GM23338 (cell line): ENCODE results near the gene SH3PXD2B. TPM values are rescaled to one million over a fixed set of nuclear protein-coding genes. Genes with fewer than 3 reads are reported as not detected.

Experiments used
- ATAC-seq: fragments of 200-7000 bp; cut with Tn5 transposase; 3 replicates; pipeline ENCODE4 v1.9.1; 2020
- DNase-seq: peaks from one replicate; pipeline ENCODE4 v3.0.0-alpha.2; 2015; ENCODE audit warnings: low spot score
- H2AFZ ChIP-seq: fragments of 200-600 bp; sonication (generic); 2 replicates; pipeline ENCODE4 v1.8.0; 2016; ENCODE audit warnings: antibody characterized with exemption, mild to moderate bottlenecking, moderate library complexity
- H3F3A ChIP-seq: fragments of 200-600 bp; sonication (generic); replicated peaks from 2 replicates; pipeline ENCODE4 v1.8.0; 2017; ENCODE audit warnings: antibody characterized with exemption, mixed run types, low read depth
- H3K27ac ChIP-seq: fragments of 200-600 bp; sonication (generic); 2 replicates; pipeline ENCODE4 v1.6.1; 2016; ENCODE audit warnings: low read depth
- H3K27me3 ChIP-seq: fragments of 200-600 bp; sonication (generic); 2 replicates; pipeline ENCODE4 v1.8.0; 2016; ENCODE audit warnings: mild to moderate bottlenecking, mixed run types, moderate library complexity; ENCODE audit not compliant: insufficient read depth
- H3K36me3 ChIP-seq: fragments of 200-600 bp; sonication (generic); 2 replicates; pipeline ENCODE4 v1.8.0; 2016; ENCODE audit warnings: mild to moderate bottlenecking; ENCODE audit not compliant: insufficient read depth
- H3K4me1 ChIP-seq: fragments of 200-600 bp; sonication (generic); 2 replicates; pipeline ENCODE4 v1.8.0; 2016; ENCODE audit warnings: mild to moderate bottlenecking, moderate library complexity; ENCODE audit not compliant: insufficient read depth
- H3K4me2 ChIP-seq: fragments of 200-600 bp; sonication (generic); 2 replicates; pipeline ENCODE4 v1.7.1; 2017; ENCODE audit warnings: mixed run types
- H3K4me3 ChIP-seq: fragments of 200-600 bp; sonication (generic); 2 replicates; pipeline ENCODE4 v1.6.1; 2016; ENCODE audit warnings: mixed run types
- H3K79me2 ChIP-seq: fragments of 200-600 bp; sonication (generic); replicated peaks from 2 replicates; pipeline ENCODE4 v1.8.0; 2017; ENCODE audit warnings: mild to moderate bottlenecking; ENCODE audit not compliant: insufficient read depth
- H3K9me2 ChIP-seq: fragments of 200-600 bp; sonication (generic); 2 replicates; pipeline ENCODE4 v1.8.0; 2017; ENCODE audit not compliant: insufficient read depth
- H4K20me1 ChIP-seq: fragments of 200-600 bp; sonication (generic); replicated peaks from 2 replicates; pipeline ENCODE4 v1.8.0; 2017; ENCODE audit warnings: mild to moderate bottlenecking; ENCODE audit not compliant: insufficient read depth
- H3K27ac Mint-ChIP-seq: 2 replicates; pipeline ENCODE4 v1.8.0; 2020; ENCODE audit warnings: inconsistent platforms, mild to moderate bottlenecking, moderate library complexity, mixed read lengths
- H3K27me3 Mint-ChIP-seq: 3 replicates; pipeline ENCODE4 v1.8.0; 2022; ENCODE audit warnings: low read depth, mild to moderate bottlenecking, moderate library complexity, mixed read lengths, inconsistent platforms; ENCODE audit not compliant: insufficient read depth, poor library complexity
- H3K36me3 Mint-ChIP-seq: 3 replicates; pipeline ENCODE4 v1.8.0; 2021; ENCODE audit warnings: low read depth, mild to moderate bottlenecking, inconsistent platforms, moderate library complexity, mixed read lengths
- H3K4me1 Mint-ChIP-seq: 3 replicates; pipeline ENCODE4 v1.8.0; 2020; ENCODE audit warnings: mild to moderate bottlenecking, inconsistent platforms, mixed read lengths
- H3K4me3 Mint-ChIP-seq: 3 replicates; pipeline ENCODE4 v1.8.0; 2021; ENCODE audit warnings: moderate library complexity, mild to moderate bottlenecking, inconsistent platforms, mixed read lengths
- H3K9me3 Mint-ChIP-seq: 3 replicates; pipeline ENCODE4 v1.8.0; 2020; ENCODE audit warnings: moderate library complexity, mild to moderate bottlenecking, inconsistent platforms, mixed read lengths
- CREB1 ChIP-seq: fragments of 250-450 bp; sonication (Bioruptor Pico); IDR thresholded peaks from 2 replicates; pipeline ENCODE4 v1.5.0; 2020; ENCODE audit warnings: low read depth, mild to moderate bottlenecking, moderate library complexity
- CTCF ChIP-seq, 2 experiments: fragments of 200-600 bp in 1 of 2; sonication (generic) in 1 of 2; conservative IDR thresholded peaks; 2 replicates each; pipeline versions ENCODE4 v1.5.1 to v1.6.1; 2016 to 2017; ENCODE audit warnings: antibody characterized with exemption in 2 of 2, low read depth in 2 of 2, mild to moderate bottlenecking in 2 of 2, moderate library complexity in 1 of 2
- EZH2 ChIP-seq: fragments of 200-600 bp; sonication (generic); IDR thresholded peaks from one replicate; pipeline ENCODE4 v1.8.0; 2017; ENCODE audit warnings: antibody characterized with exemption, mild to moderate bottlenecking, low read depth; ENCODE audit not compliant: unreplicated experiment
- EZH2phosphoT487 ChIP-seq: fragments of 200-600 bp; sonication (generic); IDR thresholded peaks from one replicate; pipeline ENCODE4 v1.8.1; 2018; ENCODE audit warnings: antibody characterized with exemption; ENCODE audit not compliant: unreplicated experiment
- JUNB ChIP-seq: IDR thresholded peaks from one replicate; pipeline ENCODE4 v1.6.1; 2016; ENCODE audit warnings: antibody characterized with exemption; ENCODE audit not compliant: unreplicated experiment
- NANOG ChIP-seq: IDR thresholded peaks from 2 replicates; pipeline ENCODE4 v1.6.1; 2016; ENCODE audit warnings: antibody characterized with exemption, borderline replicate concordance
- POLR2AphosphoS5 ChIP-seq: IDR thresholded peaks from 2 replicates; pipeline ENCODE4 v1.6.1; 2016; ENCODE audit warnings: antibody characterized with exemption, low read depth
- STAT1 ChIP-seq: IDR thresholded peaks from one replicate; pipeline ENCODE4 v1.6.1; 2016; ENCODE audit warnings: antibody characterized with exemption; ENCODE audit not compliant: unreplicated experiment
- ZNF114 ChIP-seq: fragments of 250-450 bp; sonication (Bioruptor Pico); IDR thresholded peaks from 2 replicates; pipeline ENCODE4 v1.5.0; 2020; ENCODE audit warnings: mild to moderate bottlenecking, moderate library complexity
- ZNF331 ChIP-seq: fragments of 250-450 bp; sonication (Bioruptor Pico); IDR thresholded peaks from 2 replicates; pipeline ENCODE4 v1.5.0; 2020; ENCODE audit warnings: low read depth, mild to moderate bottlenecking, moderate library complexity
- polyA plus RNA-seq: library from polyadenylated mRNA; unstranded; fragments of >200 nt; fragmentation: Nextera tagmentation; extraction: Ambion mirVana; gene quantifications from 2 replicates; pipeline ENCODE4 v1.2.1, GENCODE V29; 2016
- total RNA-seq: library from RNA; depleted of rRNA; stranded (reverse); fragments of >200 nt; shearing (Covaris generic); gene quantifications from 2 replicates; pipeline ENCODE4 v1.2.3, GENCODE V29; 2014
- TF ChIP-seq, protein P1 (sequence below): IDR thresholded peaks from one replicate; pipeline ENCODE4 v1.6.1; 2018; ENCODE audit warnings: antibody characterized with exemption; ENCODE audit not compliant: unreplicated experiment
- TF ChIP-seq, protein P2 (sequence below): IDR thresholded peaks from 2 replicates; pipeline ENCODE4 v1.6.1; 2016; ENCODE audit warnings: antibody characterized with exemption
- TF ChIP-seq, protein P3 (sequence below): fragments of 250-450 bp; sonication (Bioruptor Pico); IDR thresholded peaks from 2 replicates; pipeline ENCODE4 v1.5.0; 2020; ENCODE audit warnings: mild to moderate bottlenecking, moderate library complexity

The SH3PXD2B gene
- total and polyA plus RNA-seq, 2 experiments from 2014 or later = 40.2 to 52.5 TPM

DNA sequence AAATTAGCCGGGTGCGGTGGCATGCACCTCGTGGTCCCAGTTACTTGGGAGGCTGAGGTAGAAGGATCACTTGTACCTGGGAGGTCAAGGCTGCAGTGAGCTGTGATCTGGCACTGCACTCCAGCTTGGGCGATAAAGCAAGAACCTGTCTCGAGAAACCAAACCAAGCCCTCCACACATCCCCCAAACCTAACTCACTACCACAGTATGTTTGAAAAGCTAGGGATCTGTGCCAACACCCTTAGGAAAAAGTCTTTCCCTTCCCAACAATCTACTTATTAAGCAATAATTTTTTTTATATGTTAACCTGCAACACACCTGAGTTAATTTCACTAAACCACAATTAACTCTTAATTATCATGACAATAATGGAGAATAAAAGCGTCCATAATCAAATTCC, 173.0 kb downstream of the SH3PXD2B start (continued):
- TF ChIP-seq, protein P1, sequence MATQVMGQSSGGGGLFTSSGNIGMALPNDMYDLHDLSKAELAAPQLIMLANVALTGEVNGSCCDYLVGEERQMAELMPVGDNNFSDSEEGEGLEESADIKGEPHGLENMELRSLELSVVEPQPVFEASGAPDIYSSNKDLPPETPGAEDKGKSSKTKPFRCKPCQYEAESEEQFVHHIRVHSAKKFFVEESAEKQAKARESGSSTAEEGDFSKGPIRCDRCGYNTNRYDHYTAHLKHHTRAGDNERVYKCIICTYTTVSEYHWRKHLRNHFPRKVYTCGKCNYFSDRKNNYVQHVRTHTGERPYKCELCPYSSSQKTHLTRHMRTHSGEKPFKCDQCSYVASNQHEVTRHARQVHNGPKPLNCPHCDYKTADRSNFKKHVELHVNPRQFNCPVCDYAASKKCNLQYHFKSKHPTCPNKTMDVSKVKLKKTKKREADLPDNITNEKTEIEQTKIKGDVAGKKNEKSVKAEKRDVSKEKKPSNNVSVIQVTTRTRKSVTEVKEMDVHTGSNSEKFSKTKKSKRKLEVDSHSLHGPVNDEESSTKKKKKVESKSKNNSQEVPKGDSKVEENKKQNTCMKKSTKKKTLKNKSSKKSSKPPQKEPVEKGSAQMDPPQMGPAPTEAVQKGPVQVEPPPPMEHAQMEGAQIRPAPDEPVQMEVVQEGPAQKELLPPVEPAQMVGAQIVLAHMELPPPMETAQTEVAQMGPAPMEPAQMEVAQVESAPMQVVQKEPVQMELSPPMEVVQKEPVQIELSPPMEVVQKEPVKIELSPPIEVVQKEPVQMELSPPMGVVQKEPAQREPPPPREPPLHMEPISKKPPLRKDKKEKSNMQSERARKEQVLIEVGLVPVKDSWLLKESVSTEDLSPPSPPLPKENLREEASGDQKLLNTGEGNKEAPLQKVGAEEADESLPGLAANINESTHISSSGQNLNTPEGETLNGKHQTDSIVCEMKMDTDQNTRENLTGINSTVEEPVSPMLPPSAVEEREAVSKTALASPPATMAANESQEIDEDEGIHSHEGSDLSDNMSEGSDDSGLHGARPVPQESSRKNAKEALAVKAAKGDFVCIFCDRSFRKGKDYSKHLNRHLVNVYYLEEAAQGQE = no peak
- TF ChIP-seq STAT1 (no peak), POLR2AphosphoS5 (no peak), JUNB (no peak), NANOG (no peak), EZH2 (no peak), CTCF (conservative IDR thresholded peaks at IDR 0.05; ENCODE audit: low read depth in 2 of 2) (no peak), ZNF331 (CRISPR knock-in tag) (no peak), CREB1 (CRISPR knock-in tag) (no peak)

DNA sequence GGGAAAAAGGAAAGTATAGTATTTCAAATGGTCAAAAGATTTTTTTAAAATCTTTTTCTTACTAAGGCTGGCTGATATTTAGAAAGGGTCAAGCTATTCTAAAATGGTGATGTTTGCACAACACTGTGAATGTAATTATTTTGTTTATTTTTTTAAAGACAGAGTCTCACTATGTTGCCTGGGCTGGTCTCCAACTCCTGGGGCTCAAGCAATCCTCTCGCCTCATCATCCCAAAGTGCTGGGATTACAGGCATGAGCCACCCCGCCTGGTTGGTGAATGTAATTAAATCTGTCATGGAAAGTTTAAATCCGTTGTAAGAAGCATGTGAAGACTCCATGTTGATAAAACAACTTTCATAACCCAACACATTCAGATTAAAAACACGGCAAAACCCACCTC, 173.4 kb downstream of the SH3PXD2B start:
- Histone ChIP-seq H3K4me2 (peak overlapping the region; percentile 91), H3K27ac (no peak overlapping the region), H3K4me1 (peaks cover 37% of the 10 kb centered on the region), H3K36me3 (no peaks in the 10 kb centered on the region), H3K27me3 (no peaks in the 10 kb centered on the region), H4K20me1 (peaks cover 57% of the 10 kb centered on the region), H3K4me3 (peak overlapping the region; percentile 95; the same call in 1 of the 2 replicates), H3K79me2 (peaks cover 74% of the 10 kb centered on the region), H3K9me2 (no peaks in the 10 kb centered on the region), H2AFZ (no peak overlapping the region), H3F3A (peaks cover 6% of the 10 kb centered on the region; the same call in 1 of the 2 replicates)
- DNase-seq (no peak), ATAC-seq (no peak)
- Mint-ChIP-seq H3K4me1 (peaks cover 34% of the 10 kb centered on the region), H3K9me3 (no peaks in the 10 kb centered on the region), H3K4me3 (peak overlapping the region; percentile 98), H3K36me3 (peaks cover 13% of the 10 kb centered on the region; the same call in 2 of the 3 replicates), H3K27ac (no peak overlapping the region), H3K27me3 (peaks cover 19% of the 10 kb centered on the region)
- TF ChIP-seq, protein P2, sequence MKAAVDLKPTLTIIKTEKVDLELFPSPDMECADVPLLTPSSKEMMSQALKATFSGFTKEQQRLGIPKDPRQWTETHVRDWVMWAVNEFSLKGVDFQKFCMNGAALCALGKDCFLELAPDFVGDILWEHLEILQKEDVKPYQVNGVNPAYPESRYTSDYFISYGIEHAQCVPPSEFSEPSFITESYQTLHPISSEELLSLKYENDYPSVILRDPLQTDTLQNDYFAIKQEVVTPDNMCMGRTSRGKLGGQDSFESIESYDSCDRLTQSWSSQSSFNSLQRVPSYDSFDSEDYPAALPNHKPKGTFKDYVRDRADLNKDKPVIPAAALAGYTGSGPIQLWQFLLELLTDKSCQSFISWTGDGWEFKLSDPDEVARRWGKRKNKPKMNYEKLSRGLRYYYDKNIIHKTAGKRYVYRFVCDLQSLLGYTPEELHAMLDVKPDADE = no peak
- no peak for TF ChIP-seq STAT1
- no peak for TF ChIP-seq JUNB
- no peak for TF ChIP-seq POLR2AphosphoS5
- TF ChIP-seq, protein P3, sequence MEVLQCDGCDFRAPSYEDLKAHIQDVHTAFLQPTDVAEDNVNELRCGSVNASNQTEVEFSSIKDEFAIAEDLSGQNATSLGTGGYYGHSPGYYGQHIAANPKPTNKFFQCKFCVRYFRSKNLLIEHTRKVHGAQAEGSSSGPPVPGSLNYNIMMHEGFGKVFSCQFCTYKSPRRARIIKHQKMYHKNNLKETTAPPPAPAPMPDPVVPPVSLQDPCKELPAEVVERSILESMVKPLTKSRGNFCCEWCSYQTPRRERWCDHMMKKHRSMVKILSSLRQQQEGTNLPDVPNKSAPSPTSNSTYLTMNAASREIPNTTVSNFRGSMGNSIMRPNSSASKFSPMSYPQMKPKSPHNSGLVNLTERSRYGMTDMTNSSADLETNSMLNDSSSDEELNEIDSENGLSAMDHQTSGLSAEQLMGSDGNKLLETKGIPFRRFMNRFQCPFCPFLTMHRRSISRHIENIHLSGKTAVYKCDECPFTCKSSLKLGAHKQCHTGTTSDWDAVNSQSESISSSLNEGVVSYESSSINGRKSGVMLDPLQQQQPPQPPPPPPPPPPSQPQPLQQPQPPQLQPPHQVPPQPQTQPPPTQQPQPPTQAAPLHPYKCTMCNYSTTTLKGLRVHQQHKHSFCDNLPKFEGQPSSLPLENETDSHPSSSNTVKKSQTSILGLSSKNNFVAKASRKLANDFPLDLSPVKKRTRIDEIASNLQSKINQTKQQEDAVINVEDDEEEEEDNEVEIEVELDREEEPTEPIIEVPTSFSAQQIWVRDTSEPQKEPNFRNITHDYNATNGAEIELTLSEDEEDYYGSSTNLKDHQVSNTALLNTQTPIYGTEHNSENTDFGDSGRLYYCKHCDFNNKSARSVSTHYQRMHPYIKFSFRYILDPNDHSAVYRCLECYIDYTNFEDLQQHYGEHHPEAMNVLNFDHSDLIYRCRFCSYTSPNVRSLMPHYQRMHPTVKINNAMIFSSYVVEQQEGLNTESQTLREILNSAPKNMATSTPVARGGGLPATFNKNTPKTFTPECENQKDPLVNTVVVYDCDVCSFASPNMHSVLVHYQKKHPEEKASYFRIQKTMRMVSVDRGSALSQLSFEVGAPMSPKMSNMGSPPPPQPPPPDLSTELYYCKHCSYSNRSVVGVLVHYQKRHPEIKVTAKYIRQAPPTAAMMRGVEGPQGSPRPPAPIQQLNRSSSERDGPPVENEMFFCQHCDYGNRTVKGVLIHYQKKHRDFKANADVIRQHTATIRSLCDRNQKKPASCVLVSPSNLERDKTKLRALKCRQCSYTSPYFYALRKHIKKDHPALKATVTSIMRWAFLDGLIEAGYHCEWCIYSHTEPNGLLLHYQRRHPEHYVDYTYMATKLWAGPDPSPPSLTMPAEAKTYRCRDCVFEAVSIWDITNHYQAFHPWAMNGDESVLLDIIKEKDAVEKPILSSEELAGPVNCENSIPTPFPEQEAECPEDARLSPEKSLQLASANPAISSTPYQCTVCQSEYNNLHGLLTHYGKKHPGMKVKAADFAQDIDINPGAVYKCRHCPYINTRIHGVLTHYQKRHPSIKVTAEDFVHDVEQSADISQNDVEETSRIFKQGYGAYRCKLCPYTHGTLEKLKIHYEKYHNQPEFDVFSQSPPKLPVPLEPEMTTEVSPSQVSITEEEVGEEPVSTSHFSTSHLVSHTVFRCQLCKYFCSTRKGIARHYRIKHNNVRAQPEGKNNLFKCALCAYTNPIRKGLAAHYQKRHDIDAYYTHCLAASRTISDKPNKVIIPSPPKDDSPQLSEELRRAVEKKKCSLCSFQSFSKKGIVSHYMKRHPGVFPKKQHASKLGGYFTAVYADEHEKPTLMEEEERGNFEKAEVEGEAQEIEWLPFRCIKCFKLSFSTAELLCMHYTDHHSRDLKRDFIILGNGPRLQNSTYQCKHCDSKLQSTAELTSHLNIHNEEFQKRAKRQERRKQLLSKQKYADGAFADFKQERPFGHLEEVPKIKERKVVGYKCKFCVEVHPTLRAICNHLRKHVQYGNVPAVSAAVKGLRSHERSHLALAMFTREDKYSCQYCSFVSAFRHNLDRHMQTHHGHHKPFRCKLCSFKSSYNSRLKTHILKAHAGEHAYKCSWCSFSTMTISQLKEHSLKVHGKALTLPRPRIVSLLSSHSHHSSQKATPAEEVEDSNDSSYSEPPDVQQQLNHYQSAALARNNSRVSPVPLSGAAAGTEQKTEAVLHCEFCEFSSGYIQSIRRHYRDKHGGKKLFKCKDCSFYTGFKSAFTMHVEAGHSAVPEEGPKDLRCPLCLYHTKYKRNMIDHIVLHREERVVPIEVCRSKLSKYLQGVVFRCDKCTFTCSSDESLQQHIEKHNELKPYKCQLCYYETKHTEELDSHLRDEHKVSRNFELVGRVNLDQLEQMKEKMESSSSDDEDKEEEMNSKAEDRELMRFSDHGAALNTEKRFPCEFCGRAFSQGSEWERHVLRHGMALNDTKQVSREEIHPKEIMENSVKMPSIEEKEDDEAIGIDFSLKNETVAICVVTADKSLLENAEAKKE (CRISPR knock-in tag) = no peak
- no peak for TF ChIP-seq EZH2
- no peak for TF ChIP-seq ZNF114
- TF ChIP-seq NANOG = no peak
- TF ChIP-seq EZH2phosphoT487 = no peak
- TF ChIP-seq ZNF331 (CRISPR knock-in tag) = no peak
